Sigmoid colon (tissue), 3 donors: ENCODE data around the gene UTP25.

ENCODE experiments used
- CTCF ChIP-seq, 4 experiments: fragments of 450-650 bp in 3 of 4; fragments of 200-600 bp in 1 of 4; IDR thresholded peaks; one replicate each; pipeline ENCODE4 v1.5.1; 2016 to 2019; ENCODE audit warnings: antibody characterized with exemption in 4 of 4, mild to moderate bottlenecking in 3 of 4, moderate library complexity in 2 of 4
- POLR2A ChIP-seq, 2 donors: fragments of 450-650 bp; IDR thresholded peaks; one replicate each; pipeline ENCODE4 v1.6.1; 2016; ENCODE audit warnings: antibody characterized with exemption in 2 of 2, mild to moderate bottlenecking in 2 of 2, moderate library complexity in 2 of 2

GRCh38 chr1:209810783-209811182 lies 17.0 kb upstream of the UTP25 start:
- TF ChIP-seq POLR2A (IDR thresholded peaks at IDR 0.05) (no peak), CTCF (IDR thresholded peaks at IDR 0.05) (no peak)
